Effector CD4-positive, alpha-beta T cell (primary cell): ENCODE measurements around the gene PLD6.
"Not testable (repeated sequence)": the region's sequence is repeated elsewhere in the genome, so short reads cannot be mapped to it uniquely, and the experiment has no call there.

Source experiments
- DNase-seq: peaks from one replicate; pipeline ENCODE4 v3.0.0-alpha.2; 2020

PLD6 gene

DNA sequence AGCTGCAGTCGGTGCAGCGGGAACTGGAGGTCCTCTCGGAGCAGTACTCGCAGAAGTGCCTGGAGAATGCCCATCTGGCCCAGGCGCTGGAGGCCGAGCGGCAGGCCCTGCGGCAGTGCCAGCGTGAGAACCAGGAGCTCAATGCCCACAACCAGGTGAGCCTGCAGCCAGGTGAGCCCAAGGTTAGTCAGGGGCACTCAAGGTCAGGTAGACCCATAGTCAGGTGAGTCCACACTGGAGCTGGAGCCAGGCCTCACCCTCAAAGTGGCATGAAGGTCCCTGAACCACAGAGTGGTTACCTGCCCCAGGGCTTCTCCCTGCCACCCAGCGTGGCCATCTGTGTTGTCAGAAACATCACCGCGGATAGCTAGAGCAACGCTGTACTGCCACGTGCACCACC is 32.2 kb downstream of the PLD6 start:
- no peak for DNase-seq

DNA sequence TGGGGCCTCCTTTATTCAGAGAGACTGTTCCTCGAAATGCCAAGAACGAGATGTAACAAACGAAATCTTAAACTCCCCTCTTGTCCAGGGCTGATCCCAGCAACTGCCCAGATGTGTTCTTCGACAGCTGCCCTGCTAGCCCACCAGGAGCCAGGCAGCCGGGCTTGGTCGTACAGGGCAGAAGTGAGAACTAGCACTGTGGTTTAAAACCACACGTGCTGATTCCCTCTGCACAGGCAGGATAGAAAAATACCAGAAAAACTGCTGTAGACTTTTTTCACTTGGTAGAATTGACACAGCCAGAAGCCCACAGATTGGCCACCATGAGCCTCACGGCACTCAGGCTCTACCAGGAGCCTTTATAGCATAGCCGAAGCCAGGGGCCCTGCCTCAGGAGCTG is 33.1 kb downstream of the PLD6 start:
- DNase-seq: no peak

GRCh38 chr17:17172001-17172939 is 33.9 kb downstream of the PLD6 start:
- no peak for DNase-seq

- DNase-seq: no peak
These were observed 34.9 kb downstream of the PLD6 start for GRCh38 chr17:17171186-17171585.

DNA sequence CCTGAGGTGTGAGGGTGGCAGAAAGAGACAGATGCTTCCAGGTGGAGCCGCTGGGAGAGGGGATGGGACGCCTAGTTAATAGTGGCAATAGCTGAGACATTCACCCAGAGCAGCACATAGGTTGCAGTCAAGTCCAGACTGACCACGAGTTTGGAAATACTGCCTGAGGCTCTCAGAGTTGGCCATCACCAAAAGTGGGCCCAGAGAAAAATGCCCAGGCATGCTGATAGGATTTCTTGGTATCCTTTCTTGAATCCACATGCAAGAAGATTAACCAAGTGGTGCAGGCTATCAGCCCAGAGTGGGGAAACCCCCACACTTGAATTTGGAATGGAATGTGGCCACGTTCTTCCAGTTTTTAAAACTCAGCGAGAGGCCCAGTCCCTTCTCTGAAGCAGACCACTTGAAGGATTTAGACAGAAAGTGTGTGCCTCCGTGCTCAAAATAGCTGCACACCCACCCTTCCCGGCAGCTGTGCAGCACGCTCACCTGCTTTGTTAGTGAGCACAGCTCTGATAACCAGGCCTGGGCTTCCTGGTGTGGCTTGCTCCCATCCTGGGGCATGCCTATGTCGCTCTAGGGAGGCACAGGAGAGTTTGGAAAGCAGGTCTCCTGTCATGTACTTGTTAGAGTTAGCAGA is 35.7 kb downstream of the PLD6 start:
- DNase-seq: no peak

DNA sequence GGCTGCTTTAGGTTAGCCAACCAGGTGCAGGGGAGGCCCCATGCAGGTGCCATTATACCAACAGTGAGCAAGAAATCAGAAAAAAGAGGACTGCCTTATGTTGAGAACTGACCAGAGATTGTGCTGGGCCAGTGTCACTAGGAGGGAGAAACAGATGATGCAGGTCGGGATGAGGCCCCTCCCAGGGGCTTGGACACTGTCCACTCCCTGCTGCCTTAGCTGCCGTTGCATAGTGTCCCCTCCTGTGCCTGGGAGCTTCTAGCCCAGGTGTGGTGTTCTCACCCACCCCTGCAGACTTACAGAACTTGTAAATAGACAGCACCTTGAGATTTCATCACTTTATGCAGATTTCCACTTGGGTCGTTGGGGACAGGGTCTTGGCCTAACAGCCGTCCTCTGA is 36.7 kb downstream of the PLD6 start:
- no peak for DNase-seq

DNA sequence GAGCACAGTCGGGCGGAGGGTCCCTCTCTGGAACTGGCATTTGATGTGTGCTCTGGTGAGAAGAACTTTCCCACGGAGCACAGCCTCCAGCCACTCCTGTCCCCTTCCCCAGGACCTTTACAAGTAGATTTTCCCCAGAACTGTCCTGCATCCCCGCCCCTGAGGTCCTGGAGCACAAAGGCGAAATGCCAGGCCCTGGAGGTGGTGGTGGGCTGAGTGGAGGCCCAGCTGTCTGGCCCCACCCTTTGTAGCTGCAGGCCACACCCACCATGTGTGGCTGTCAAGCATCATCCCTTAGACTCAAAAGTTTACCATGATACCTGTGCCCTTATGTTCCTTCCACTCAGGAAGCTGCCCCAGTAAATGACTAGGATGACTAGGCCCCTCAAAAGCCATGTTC is 37.7 kb downstream of the PLD6 start:
- no peak for DNase-seq

GRCh38 chr17:17167986-17168385 is 38.1 kb downstream of the PLD6 start:
- no peak for DNase-seq

DNA sequence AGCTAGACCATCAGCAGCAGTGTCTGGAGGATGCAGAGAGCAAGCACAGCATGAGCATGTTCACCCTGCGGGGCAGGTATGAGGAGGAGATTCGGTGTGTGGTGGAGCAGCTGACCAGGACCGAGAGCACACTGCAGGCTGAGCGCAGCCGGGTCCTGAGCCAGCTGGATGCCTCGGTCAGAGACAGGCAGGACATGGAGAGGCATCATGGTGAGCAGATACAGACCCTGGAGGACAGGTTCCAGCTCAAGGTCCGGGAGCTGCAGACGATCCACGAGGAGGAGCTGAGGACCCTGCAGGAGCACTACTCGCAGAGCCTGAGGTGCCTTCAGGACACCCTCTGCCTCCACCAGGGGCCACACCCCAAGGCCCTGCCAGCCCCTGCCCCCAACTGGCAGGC is 38.8 kb downstream of the PLD6 start:
- DNase-seq: no peak

GRCh38 chr17:17166446-17166845 is 39.7 kb downstream of the PLD6 start:
- DNase-seq: no peak

DNA sequence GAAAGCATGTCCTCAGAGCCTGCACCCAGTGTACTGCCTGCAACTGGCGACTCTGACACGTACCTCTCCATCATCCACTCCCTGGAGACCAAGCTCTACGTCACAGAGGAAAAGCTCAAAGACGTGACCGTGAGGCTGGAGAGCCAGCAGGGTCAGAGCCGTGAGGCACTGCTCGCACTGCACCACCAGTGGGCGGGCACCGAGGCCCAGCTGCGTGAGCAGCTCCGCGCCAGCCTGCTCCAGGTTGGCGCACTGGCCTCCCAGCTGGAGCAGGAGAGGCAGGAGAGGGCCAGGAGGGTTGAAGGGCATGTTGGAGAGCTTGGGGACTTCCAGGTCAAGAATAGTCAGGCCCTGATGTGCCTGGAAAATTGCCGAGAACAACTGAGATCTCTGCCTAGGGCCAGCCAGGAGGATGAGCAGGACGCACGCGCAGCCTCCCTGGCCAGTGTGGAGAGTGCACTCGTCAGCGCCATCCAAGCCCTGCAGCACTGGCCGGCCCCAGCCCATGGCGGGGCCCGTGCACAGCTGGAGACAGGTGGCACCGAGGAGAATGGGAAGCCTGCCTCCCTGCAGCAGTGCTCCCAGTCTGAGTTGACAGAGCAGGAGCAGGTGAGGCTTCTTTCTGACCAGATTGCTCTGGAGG is 40.3 kb downstream of the PLD6 start:
- DNase-seq: no peak

GRCh38 chr17:17164676-17165075 is 41.5 kb downstream of the PLD6 start:
- DNase-seq: no peak

- no peak for DNase-seq
These were observed 42.0 kb downstream of the PLD6 start for GRCh38 chr17:17164156-17164555.

DNA sequence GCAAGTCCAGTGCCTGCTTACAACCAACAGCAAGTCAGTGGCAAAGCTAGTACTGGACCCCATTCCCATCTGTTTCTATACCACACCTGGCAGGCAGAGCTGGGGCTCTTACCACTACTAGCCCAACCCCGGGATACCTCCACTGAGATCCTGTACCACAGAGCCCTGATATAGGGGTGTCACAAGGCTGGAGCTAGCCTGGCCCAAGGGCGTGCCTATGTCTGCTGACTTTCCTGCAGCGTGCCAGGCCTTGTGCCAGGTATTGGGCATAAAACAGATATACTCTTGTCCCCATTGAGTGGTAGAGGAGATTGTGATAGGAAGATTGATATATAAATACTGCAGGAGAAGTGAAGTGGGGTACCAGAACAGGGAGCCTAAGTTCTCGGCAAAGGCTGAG is 44.4 kb downstream of the PLD6 start:
- DNase-seq: no peak

- no peak for DNase-seq
These were observed 45.0 kb downstream of the PLD6 start for GRCh38 chr17:17161121-17161520.

DNA sequence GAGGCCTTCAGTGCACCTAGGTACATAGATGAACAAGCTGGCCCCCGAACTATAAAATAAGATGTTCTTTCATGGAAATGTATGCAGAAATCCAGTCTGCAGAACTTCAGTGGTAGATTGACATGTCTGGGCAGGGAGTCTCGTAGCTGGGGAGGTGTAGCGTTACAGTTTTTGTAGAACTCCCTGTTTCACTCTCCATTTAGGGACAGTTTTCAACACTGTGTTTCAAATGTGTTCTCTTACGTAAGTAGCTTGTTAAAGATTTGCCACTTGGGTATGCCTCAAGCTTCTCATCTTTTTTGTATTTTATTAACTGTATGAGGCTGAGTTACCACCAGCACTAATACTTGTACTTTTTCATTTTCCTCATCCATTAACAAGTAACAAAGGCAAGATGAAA is 46.6 kb downstream of the PLD6 start:
- no peak for DNase-seq

DNA sequence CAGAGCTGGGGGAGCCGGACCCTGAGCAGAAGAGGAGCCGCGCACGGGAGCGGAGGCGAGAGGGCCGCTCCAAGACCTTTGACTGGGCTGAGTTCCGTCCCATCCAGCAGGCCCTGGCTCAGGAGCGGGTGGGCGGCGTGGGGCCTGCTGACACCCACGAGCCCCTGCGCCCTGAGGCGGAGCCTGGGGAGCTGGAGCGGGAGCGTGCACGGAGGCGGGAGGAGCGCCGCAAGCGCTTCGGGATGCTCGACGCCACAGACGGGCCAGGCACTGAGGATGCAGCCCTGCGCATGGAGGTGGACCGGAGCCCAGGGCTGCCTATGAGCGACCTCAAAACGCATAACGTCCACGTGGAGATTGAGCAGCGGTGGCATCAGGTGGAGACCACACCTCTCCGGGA is 47.6 kb downstream of the PLD6 start:
- DNase-seq: not testable (repeated sequence)

GRCh38 chr17:17157041-17157440 is 49.1 kb downstream of the PLD6 start:
- no peak for DNase-seq

DNA sequence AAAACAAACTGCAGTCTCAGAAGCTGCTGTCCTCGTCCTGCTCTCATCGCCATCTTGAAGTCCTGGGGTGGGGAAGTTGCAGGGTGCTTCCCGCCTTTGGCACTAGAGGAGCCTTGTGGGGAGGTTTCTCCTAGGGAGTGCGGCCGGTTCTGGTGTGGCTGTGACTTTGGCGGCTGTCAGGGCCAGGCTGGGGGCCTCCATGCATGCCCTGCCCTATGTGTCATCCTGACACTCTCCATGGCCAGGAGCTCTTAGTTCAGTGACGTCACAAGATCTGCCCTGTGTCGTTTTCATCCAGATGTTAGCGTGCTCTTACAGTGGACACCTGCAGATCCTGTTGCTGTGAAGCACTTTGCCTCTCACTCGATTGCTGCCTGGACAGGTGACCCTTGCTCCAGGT is 49.6 kb downstream of the PLD6 start:
- no peak for DNase-seq

- DNase-seq: no peak
These were observed 50.0 kb downstream of the PLD6 start for GRCh38 chr17:17156107-17156506.

DNA sequence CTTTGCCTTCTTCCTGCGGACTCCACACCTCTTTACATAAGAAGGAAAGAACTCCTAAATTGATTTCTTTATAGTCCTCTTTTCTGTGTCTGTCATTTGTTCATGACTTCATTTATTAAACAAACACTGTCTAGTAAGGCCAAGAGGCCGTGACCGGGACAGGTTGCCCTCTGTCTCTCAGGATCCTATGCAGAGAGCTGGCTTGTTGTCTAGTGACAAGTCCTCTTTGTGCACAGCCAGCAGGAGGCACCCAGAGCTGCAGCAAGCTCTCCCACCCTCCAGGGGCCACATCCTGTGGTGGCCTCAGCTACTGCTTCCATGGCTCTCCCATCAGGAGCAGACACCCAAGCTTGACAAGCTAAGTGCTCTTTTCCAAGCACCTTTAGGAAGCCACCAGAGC is 50.6 kb downstream of the PLD6 start:
- no peak for DNase-seq

DNA sequence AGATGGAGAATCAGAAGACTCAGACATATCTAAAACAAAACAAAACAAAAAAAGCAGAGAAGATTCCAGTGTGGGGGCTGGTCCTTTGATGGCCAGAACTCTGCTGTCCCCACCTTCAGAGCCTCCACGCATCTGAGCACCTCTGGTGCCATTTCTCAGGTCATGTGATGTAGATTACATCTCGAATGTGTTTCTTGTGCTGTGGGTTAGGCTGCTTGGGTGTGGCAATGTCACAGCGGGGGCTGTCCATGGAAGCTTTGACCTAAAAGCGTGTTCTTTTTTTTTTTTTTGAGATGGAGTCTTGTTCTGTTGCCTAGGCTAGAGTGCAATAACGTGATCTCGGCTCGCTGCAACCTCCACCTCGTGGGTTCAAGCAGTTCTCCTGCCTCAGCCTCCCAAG is 51.2 kb downstream of the PLD6 start:
- no peak for DNase-seq

GRCh38 chr17:17154556-17154955 is 51.6 kb downstream of the PLD6 start:
- DNase-seq: no peak

- no peak for DNase-seq
These were observed 52.4 kb downstream of the PLD6 start for GRCh38 chr17:17153709-17154108.
